D721Med (cell line): ENCODE data around the gene SYT14.

Experiments
- DNase-seq: peaks from one replicate; pipeline ENCODE4 v3.0.0; 2011; ENCODE audit warnings: low spot score; ENCODE audit not compliant: insufficient read length
- FAIRE-seq: peaks from 2 replicates; lab custom pipeline; 2011; peaks lifted over from hg19 to GRCh38; lab: Jason Lieb, UNC
- TF ChIP-seq, protein P1 (sequence below): IDR thresholded peaks from 2 replicates; pipeline ENCODE4 v1.5.1; 2012; ENCODE audit warnings: mild to moderate bottlenecking, control low read depth; ENCODE audit not compliant: insufficient read depth; ENCODE audit errors: missing control alignments

Gene SYT14

DNA sequence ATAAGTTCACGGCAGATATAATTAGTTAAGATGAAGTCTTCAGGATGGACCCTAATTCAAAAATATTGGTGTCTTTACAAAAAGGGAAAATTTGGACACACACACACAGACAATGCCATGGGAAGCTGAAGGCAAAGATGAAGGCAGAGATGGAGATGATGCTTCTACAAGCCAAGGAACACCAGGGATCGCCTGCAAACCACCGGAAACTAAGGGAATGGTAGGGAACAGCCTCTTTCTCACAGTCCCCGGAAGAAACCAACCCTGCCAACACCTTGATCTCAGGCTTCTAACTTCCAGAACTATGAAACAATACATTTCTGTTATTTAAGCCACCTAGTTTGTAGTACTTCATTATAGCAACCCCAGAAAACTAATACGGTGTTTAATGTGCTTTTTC, 279.5 kb downstream of the SYT14 start:
- no peak for DNase-seq
- no peak for FAIRE-seq
- TF ChIP-seq, protein P1, sequence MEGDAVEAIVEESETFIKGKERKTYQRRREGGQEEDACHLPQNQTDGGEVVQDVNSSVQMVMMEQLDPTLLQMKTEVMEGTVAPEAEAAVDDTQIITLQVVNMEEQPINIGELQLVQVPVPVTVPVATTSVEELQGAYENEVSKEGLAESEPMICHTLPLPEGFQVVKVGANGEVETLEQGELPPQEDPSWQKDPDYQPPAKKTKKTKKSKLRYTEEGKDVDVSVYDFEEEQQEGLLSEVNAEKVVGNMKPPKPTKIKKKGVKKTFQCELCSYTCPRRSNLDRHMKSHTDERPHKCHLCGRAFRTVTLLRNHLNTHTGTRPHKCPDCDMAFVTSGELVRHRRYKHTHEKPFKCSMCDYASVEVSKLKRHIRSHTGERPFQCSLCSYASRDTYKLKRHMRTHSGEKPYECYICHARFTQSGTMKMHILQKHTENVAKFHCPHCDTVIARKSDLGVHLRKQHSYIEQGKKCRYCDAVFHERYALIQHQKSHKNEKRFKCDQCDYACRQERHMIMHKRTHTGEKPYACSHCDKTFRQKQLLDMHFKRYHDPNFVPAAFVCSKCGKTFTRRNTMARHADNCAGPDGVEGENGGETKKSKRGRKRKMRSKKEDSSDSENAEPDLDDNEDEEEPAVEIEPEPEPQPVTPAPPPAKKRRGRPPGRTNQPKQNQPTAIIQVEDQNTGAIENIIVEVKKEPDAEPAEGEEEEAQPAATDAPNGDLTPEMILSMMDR = no peak

DNA sequence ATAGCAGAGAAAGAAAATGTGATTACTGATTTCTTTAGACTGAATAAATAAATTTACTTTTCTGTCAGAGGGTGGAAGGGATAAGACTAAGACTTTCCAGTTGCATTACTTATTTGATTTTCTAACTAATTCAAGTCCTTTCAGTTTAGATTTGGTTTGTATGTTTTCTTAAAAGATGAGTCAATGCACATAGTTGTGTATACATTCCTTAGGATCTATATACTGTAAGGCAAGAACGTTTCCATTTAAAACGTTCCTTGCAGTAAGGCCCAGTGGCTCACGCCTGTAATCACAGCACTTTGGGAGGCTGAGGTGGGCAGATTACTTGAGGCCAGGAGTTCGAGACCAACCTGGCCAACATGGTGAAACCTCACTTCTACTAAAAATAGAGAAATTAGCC, 280.0 kb downstream of the SYT14 start:
- FAIRE-seq = no peak
- DNase-seq = no peak
- TF ChIP-seq, protein P1 = no peak
